ENCODE data around the gene BAX. TPM values are rescaled to one million over a fixed set of nuclear protein-coding genes. Genes with fewer than 3 reads are reported as not detected.

The BAX gene
- total RNA-seq, 2 donors from 2014 or later, result 15.3 to 22.7 TPM

GRCh38 chr19:49009828-49010227 is 55.2 kb downstream of the BAX start:
- Histone ChIP-seq H3K4me1 (no peaks in the 10 kb centered on the region), H3K36me3 (replicated peaks in 1 of 2; ENCODE audit: insufficient read depth in 1 of 2, low read depth in 2 of 2) (peaks cover 0 to 21% of the 10 kb centered on the region in 2 donors), H3K27ac (no peak overlapping the region), H3K9me3 (no peaks in the 10 kb centered on the region), H3K4me3 (no peak overlapping the region), H3K27me3 (no peaks in the 10 kb centered on the region)
- 94 to 96% methylated on average over 15 to 17 of the region's 18 CpGs for WGBS, 2 donors
- intact Hi-C loops (cut with DNase I), result no loop called here
- TF ChIP-seq, protein P1, sequence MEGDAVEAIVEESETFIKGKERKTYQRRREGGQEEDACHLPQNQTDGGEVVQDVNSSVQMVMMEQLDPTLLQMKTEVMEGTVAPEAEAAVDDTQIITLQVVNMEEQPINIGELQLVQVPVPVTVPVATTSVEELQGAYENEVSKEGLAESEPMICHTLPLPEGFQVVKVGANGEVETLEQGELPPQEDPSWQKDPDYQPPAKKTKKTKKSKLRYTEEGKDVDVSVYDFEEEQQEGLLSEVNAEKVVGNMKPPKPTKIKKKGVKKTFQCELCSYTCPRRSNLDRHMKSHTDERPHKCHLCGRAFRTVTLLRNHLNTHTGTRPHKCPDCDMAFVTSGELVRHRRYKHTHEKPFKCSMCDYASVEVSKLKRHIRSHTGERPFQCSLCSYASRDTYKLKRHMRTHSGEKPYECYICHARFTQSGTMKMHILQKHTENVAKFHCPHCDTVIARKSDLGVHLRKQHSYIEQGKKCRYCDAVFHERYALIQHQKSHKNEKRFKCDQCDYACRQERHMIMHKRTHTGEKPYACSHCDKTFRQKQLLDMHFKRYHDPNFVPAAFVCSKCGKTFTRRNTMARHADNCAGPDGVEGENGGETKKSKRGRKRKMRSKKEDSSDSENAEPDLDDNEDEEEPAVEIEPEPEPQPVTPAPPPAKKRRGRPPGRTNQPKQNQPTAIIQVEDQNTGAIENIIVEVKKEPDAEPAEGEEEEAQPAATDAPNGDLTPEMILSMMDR (IDR thresholded peaks at IDR 0.05), result no peak
- no peak for TF ChIP-seq POLR2A (IDR thresholded peaks at IDR 0.05)
- DNase-seq (no peak), ATAC-seq (no peak)

GRCh38 chr19:49010453-49010852 is 55.8 kb downstream of the BAX start:
- H3K27ac ChIP-seq, result no peak overlapping the region
- no peak for ATAC-seq
- WGBS, 2 donors, result 90 to 93% methylated on average over 18 of the region's 18 CpGs

DNA sequence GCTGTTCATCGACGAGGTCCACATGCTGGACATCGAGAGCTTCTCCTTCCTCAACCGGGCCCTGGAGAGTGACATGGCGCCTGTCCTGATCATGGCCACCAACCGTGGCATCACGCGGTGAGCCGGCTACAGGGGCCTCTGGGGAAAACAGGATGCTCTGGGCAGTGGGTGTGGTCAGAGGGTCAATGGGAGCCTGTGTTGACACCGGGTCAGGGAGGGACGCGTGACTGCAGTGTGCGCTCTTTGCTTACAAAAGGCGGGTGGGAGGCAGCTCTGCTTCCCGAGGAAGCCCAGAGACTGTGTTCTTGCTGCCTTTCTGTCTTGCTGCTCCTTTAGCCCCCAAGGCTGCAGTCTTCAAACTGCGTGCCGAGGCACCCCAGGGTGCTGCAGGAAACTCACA is 56.5 kb downstream of the BAX start:
- intact Hi-C loops (cut with DNase I), result no loop called here
- H3K4me1 ChIP-seq, result no peaks in the 10 kb centered on the region
- H3K27me3 ChIP-seq, result no peaks in the 10 kb centered on the region
- peaks cover 0 to 15% of the 10 kb centered on the region in 2 donors for H3K36me3 ChIP-seq (replicated peaks in 1 of 2; ENCODE audit: insufficient read depth in 1 of 2, low read depth in 2 of 2)
- ATAC-seq (no peak), DNase-seq (no peak)
- H3K4me3 ChIP-seq, result no peak overlapping the region
- WGBS, 2 donors, result 85 to 90% methylated on average over 7 to 17 of the region's 17 CpGs
- H3K9me3 ChIP-seq, result no peaks in the 10 kb centered on the region
- TF ChIP-seq, protein P1 (IDR thresholded peaks at IDR 0.05), result no peak
- no peak for TF ChIP-seq POLR2A (IDR thresholded peaks at IDR 0.05)
- H3K27ac ChIP-seq, result no peak overlapping the region

More at GRCh38 chr19:49010453-49010852, 55.8 kb downstream of the BAX start:
- H3K36me3 ChIP-seq (replicated peaks in 1 of 2; ENCODE audit: insufficient read depth in 1 of 2, low read depth in 2 of 2), result peaks cover 0 to 17% of the 10 kb centered on the region in 2 donors
- intact Hi-C loops (cut with DNase I), result no loop called here
- H3K27me3 ChIP-seq, result no peaks in the 10 kb centered on the region
- DNase-seq, result no peak
- no peaks in the 10 kb centered on the region for H3K4me1 ChIP-seq
- TF ChIP-seq POLR2A (IDR thresholded peaks at IDR 0.05), result no peak
- TF ChIP-seq, protein P1 (IDR thresholded peaks at IDR 0.05), result no peak
- H3K4me3 ChIP-seq, result no peak overlapping the region
- H3K9me3 ChIP-seq, result no peaks in the 10 kb centered on the region

Small RNAs within 50 kb of the gene (microRNA-seq; reads per million reads assigned to microRNA genes)
- gene MIR6798 (ENCODE audit: borderline number of aligned reads in 2 of 2, borderline replicate concordance in 2 of 2), result 0 to 0.45 reads per million in 2 donors

Small RNAs within 50 kb of the gene (small RNA-seq; reads per million reads assigned to genes)
- gene AC026803.1, result not detected
- gene MIR6798, result not detected

Other genes with a start within 250 kb of the BAX start
- 1 to 10 TPM in 1 of 2 donors, under 1 TPM in 1; 0.26 to 7.3 TPM for gene MAMSTR, start 235.2 kb upstream of the BAX start, total RNA-seq
- gene RASIP1, start 214.3 kb upstream of the BAX start, total RNA-seq, result 10 to 100 TPM; 14.5 to 60.0 TPM
- gene IZUMO1, start 208.0 kb upstream of the BAX start, total RNA-seq, result 10 to 100 TPM in 1 of 2 donors, 1 to 10 TPM in 1; 1.6 to 14.5 TPM
- 10 to 100 TPM; 14.8 to 79.1 TPM for gene FUT1, start 202.2 kb upstream of the BAX start, total RNA-seq
- not detected for gene FGF21, start 199.4 kb upstream of the BAX start, total RNA-seq
- gene BCAT2, start 143.8 kb upstream of the BAX start, total RNA-seq, result 10 to 100 TPM; 34.5 to 56.0 TPM
- gene HSD17B14, start 118.4 kb upstream of the BAX start, total RNA-seq, result 1 to 10 TPM; 2.1 to 3.3 TPM
- 10 to 100 TPM in 1 of 2 donors, 1 to 10 TPM in 1; 6.5 to 21.1 TPM for gene PLEKHA4, start 86.3 kb upstream of the BAX start, total RNA-seq
- gene PPP1R15A, start 82.5 kb upstream of the BAX start, total RNA-seq, result 10 to 100 TPM; 17.9 to 49.4 TPM
- not detected for gene TULP2, start 56.1 kb upstream of the BAX start, total RNA-seq
- gene NUCB1, start 54.6 kb upstream of the BAX start, total RNA-seq, result 100 to 1,000 TPM; 129 to 170 TPM
- not detected for gene DHDH, start 21.2 kb upstream of the BAX start, total RNA-seq
- gene FTL, start 10.4 kb downstream of the BAX start, total RNA-seq, result 1,000 to 10,000 TPM; 1,824 to 3,385 TPM
- gene GYS1, start 38.4 kb downstream of the BAX start, total RNA-seq, result 10 to 100 TPM in 1 of 2 donors, 1 to 10 TPM in 1; 7.5 to 17.8 TPM
- gene RUVBL2, start 39.0 kb downstream of the BAX start, total RNA-seq, result 10 to 100 TPM; 46.5 to 47.2 TPM
- gene LHB, start 62.2 kb downstream of the BAX start, total RNA-seq, result 10 to 100 TPM in 1 of 2 donors, not detected in 1; 45.8 TPM
- not detected for gene CGB3, start 69.5 kb downstream of the BAX start, total RNA-seq
- gene CGB2, start 77.0 kb downstream of the BAX start, total RNA-seq, result not detected
- gene CGB1, start 82.0 kb downstream of the BAX start, total RNA-seq, result not detected
- gene CGB5, start 89.0 kb downstream of the BAX start, total RNA-seq, result not detected
- not detected for gene CGB8, start 94.2 kb downstream of the BAX start, total RNA-seq
- gene CGB7, start 102.9 kb downstream of the BAX start, total RNA-seq, result not detected
- gene NTF4, start 109.9 kb downstream of the BAX start, total RNA-seq, result not detected
- gene KCNA7, start 117.8 kb downstream of the BAX start, total RNA-seq, result not detected
- gene SNRNP70, start 130.6 kb downstream of the BAX start, total RNA-seq, result 100 to 1,000 TPM; 199 to 588 TPM
- 10 to 100 TPM in 1 of 2 donors, 1 to 10 TPM in 1; 8.3 to 24.1 TPM for gene LIN7B, start 159.5 kb downstream of the BAX start, total RNA-seq
- gene C19orf73, start 164.3 kb downstream of the BAX start, total RNA-seq, result 1 to 10 TPM in 1 of 2 donors, not detected in 1; 2.3 TPM
- 10 to 100 TPM in 1 of 2 donors, 1 to 10 TPM in 1; 6.7 to 15.2 TPM for gene PPFIA3, start 164.7 kb downstream of the BAX start, total RNA-seq
- 1 to 10 TPM; 2.1 to 4.3 TPM for gene HRC, start 200.5 kb downstream of the BAX start, total RNA-seq
- 10 to 100 TPM; 15.8 to 28.0 TPM for gene TRPM4, start 202.9 kb downstream of the BAX start, total RNA-seq

Data from body of pancreas (tissue), 4 donors.